Activated CD4-positive, alpha-beta T cell treated with anti-CD3 and anti-CD28 coated beads, Interleukin-2, amount 50 U/mL, for 48 hours (primary cell): ENCODE measurements around the gene EIF1AY.
"Not testable (repeated sequence)": the region's sequence is repeated elsewhere in the genome, so short reads cannot be mapped to it uniquely, and the experiment has no call there.

Source experiments
- DNase-seq, 2 experiments: peaks; one replicate each; pipeline ENCODE4 v3.0.0-alpha.2; 2020

The EIF1AY gene, protein sequence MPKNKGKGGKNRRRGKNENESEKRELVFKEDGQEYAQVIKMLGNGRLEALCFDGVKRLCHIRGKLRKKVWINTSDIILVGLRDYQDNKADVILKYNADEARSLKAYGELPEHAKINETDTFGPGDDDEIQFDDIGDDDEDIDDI

DNA sequence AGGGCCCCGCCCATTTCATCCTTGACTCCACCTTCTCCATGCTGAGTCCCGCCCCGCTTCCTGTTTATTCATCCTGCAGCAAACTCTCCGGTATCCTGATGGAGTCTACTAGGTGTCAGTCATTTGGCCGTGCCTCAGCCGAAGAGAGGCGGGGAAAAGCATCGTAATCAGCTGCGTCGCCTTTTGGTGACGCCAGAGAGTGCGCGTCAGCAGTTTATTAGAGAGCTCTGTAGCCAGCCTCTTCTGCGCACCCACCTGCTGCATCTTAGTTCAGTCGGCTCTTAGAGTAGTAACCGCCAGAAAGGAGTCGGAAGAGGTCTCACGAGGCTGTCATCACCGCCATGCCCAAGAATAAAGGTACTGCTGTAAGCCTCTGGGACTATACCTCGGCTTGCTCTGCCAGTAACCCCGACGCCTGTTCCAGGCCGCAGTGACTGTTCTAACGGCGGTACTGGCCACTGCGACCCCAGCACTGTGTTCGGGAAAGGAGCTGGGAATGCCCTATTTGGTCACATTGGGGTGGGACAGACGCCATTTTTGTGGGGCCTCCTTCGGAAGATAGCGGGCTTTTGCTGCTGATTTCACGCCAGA lies at the start of gene EIF1AY:
Gene EIF1AY, plus strand, starts transcription at position 246 of the 591 bp plus-strand sequence. Its CDS starts 96 bp downstream, at position 342.
- DNase-seq: peak; percentile 80 to 86

DNA sequence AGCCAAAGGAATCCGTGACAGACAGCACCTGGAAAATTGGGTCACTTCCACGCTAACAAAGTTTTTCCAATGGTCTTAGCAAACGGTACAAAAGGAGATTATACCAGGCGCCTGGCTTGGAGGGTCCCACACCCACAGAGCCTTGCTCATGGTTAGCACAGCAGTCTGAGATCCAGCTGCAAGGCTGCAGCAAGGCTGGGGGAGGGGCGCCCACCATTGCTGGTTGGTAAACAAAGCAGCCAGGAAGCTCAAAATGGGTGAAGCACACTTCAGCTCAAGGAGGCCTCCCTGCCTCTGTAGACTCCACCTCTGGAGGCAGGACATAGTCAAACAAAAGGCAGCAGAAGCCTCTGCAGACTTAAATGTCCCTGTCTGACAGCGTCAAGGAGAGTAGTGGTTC lies 47.1 kb upstream of the EIF1AY start:
- DNase-seq: no peak

- DNase-seq: no peak
These were observed 37.4 kb upstream of the EIF1AY start for GRCh38 chrY:20538186-20538585.

DNA sequence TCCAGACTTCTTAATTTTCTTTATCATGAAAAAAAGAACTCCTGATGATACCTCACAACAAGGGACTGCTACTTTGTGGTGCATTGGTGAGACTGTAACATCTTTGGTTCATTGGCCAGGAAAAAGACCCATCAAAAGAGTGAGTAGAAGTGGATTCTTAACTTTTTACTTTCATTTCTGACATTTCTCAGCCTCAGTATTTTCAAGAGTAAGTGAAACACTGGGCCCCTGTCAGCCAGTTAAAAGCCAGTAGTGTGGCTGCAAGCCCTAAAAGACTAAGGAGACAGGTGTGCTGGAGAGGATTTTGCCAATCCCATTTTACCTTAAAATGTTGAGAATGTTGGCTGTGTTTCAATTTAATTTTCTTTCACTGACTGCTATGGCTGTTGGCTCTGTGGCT lies 36.6 kb upstream of the EIF1AY start:
- DNase-seq: no peak

- no peak for DNase-seq
These were observed 31.1 kb upstream of the EIF1AY start for GRCh38 chrY:20544451-20544960.

- no peak for DNase-seq
These were observed 29.5 kb upstream of the EIF1AY start for GRCh38 chrY:20546071-20546470.

DNA sequence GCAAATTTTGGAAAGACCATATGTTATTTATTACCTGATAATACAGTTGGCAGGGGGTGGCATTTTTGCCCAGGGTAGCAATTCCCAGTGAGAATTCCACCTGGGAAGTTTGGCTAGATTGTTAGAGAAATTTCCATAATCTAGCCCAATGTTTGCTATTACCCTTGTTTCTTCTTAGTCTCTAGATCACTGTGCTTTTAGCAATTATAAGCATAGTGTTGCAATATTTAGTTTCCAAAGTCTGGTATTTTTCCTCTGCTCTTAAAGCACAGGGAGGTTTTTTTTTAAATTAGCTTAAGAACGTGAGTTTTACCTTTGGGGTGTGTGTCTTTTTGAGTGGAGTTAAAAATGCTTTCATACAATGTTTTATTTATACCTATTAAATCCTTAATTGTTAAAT lies 26.3 kb upstream of the EIF1AY start:
- DNase-seq: no peak

- DNase-seq: no peak
These were observed 23.7 kb upstream of the EIF1AY start for GRCh38 chrY:20551840-20552239.

- DNase-seq: not testable (repeated sequence)
These were observed 22.7 kb upstream of the EIF1AY start for GRCh38 chrY:20552764-20553323.

DNA sequence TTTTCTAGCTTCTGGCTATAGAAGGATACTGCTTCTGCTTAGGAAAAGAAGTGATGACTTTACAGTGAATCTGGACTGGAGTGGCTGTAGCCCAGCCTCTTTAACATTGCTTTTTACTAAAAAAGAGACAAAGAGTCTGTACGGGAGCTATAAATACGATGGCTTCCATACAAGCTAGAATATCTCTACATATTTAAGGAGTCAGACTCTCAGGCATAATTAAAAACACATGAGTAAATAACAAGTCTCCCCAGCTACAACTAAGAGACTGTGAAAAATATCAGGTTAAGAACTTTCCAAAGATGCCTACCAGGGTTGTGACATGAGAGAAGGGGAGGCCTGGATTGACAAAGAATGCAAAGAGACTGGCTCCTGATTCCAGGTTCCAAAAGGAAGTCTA lies 19.8 kb upstream of the EIF1AY start:
- DNase-seq: no peak

GRCh38 chrY:20558677-20559076 lies 16.9 kb upstream of the EIF1AY start:
- no peak for DNase-seq

DNA sequence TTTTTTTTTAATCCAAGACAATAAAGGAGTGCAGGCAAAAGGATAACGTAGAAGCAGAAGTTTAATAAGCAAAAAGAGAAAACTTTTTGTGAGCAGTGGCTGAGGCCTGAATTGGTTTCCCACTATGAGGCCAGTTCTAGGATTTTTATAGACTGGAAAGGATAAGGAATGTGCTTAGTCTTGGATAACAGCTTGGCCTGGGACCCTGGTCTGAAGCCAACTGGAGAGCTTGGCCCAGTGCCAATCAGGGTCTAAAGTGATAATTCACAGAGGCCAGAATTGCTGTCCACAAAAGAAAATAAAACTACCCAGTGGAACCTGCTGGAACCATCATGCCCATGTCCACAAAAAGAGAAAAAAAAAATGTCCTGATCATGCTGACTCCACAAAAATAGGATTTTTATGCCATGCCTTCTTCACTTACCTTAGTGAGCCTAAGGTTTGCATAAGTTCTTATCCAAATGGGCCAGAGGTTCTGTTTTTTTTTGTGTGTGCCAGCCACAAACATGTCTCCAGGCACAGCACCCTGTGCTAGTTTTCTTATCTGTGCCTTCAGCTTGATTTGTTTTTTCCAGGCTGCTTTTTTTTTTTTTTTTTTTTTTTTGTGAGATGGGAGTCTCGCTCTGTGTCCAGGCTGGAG lies 15.6 kb upstream of the EIF1AY start:
- no peak for DNase-seq

DNA sequence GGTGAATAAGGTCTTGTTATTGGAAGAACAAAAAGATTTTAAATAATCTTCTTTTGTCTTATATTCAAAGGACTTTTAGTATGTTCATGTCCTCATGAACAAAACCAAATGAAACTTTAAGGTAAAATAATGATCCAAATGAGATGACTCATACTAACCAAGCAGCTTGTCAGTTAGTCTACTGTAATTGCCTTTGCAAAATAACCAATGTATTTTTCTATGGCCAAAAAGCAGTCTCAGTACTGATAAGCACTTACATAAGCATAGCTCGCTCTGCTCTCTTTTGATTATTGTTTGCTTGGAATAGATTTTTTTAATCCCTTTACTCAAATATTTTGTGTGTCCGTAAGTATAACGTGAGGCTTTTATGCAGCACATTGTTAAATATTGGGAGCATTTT lies 4.3 kb upstream of the EIF1AY start:
- DNase-seq: no peak

- DNase-seq: no peak
These were observed 930 bp downstream of the EIF1AY start for GRCh38 chrY:20576506-20576905.

DNA sequence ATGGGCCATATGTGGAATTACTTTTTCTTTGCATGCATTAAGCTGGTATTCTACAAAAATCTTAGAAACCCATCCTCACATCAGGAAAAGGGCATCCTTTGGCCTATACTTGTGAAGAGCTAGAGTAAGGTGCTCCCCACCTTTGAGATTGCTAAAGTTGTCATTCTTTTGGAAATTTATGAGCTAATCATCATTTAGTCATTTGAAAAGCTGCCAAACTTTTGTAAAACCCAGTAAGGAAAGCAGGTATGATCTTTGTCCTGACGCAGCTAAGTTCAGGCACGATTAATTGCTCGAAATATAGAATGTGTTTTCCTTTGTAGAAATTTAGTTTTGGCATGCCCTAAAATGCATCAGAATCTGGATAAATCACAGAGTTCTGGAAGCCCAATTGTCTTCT lies 2.6 kb downstream of the EIF1AY start:
- no peak for DNase-seq

- DNase-seq: no peak
These were observed 6.1 kb downstream of the EIF1AY start for GRCh38 chrY:20581687-20582086.

DNA sequence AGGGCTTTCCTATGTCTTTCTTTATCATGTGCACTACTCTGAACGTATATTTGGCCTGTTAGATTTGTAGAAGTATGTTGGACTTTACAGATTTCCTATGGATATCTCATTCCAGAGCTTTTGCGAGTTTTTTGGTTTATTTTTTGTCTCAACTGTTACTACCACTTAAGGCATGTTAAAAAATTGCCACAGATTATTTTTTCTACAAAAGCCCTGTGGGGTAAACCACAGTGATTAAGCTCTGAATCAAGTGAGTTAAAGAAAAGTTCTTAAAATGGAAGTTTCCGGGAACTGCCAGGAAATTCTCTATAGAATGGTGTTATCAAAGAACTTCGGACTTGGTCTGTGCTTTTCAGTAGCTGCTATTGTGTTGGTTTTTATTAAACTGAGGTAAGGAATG lies 10.6 kb downstream of the EIF1AY start:
- no peak for DNase-seq
